GM21447 (cell line): ENCODE results near the gene PPP2R3A.

ENCODE experiments used
- ATAC-seq: cut with Tn5 transposase; IDR thresholded peaks from one replicate; pipeline ENCODE4 v1.9.1; 2021; ENCODE audit not compliant: unreplicated experiment

The PPP2R3A gene

DNA sequence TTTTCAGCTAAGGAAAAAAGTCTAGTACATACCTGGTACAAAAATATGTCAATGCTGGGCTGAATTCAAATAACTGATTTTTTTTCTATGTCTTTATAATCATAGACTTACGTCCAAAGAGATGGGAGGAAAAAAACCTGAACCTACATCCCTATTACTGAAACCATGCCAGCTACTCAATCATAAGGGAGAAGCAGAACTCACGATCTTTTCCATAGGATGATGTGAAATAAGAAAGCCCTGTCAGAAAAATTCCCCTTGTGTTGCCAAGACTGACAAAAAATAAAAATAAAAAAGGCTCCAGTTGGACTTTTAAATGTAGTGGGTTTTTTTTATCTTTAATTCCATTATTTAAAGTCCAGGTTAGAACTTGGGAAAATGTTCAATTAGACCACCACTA is 227.3 kb downstream of the PPP2R3A start:
- no peak for ATAC-seq

DNA sequence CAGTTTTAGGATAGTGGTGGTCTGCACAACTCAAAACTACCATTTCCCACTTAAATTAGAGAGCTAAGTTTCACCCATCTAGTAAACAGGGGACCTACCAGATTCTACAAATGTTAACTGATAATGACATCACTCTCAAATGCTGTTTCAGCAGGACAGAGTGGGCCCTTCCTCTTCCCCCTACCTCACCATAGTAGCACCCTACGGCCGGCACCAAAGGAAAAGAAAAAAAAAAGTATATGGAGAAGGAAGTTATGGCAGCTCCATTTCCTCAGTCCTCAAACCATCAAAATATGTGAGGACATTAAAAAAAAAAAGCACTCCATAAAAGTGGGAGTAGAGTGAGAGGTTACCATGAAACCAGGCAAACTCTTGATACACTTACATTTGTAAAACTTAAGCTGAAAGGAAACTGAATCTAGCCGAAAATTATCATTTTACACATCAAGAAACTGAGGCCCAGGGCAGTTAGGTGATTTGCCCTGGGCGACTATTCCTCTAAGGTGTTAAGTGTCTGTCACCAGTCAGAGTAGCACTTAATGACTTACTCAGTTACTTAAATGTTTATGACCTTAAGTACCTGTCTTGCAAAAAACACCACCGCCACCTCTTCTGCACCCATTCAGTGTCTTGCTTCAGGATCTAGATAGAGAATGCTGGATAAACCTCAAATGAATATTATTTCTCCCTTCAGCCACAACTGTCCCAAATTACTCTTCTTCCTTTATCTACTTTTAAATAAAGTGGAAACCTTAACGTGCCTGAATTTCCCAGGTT is 227.9 kb downstream of the PPP2R3A start:
- ATAC-seq: no peak

GRCh38 chr3:136194409-136195257 is 229.1 kb downstream of the PPP2R3A start:
- no peak for ATAC-seq

GRCh38 chr3:136195258-136196063 is 229.9 kb downstream of the PPP2R3A start:
- peak; percentile 34 for ATAC-seq

- ATAC-seq: no peak
These were observed 230.5 kb downstream of the PPP2R3A start, which contains the start of gene MSL2 for GRCh38 chr3:136196064-136196400. Gene MSL2, minus strand, starts transcription at chr3:136196335. Its CDS starts 1,222 bp downstream, at chr3:136195113.

DNA sequence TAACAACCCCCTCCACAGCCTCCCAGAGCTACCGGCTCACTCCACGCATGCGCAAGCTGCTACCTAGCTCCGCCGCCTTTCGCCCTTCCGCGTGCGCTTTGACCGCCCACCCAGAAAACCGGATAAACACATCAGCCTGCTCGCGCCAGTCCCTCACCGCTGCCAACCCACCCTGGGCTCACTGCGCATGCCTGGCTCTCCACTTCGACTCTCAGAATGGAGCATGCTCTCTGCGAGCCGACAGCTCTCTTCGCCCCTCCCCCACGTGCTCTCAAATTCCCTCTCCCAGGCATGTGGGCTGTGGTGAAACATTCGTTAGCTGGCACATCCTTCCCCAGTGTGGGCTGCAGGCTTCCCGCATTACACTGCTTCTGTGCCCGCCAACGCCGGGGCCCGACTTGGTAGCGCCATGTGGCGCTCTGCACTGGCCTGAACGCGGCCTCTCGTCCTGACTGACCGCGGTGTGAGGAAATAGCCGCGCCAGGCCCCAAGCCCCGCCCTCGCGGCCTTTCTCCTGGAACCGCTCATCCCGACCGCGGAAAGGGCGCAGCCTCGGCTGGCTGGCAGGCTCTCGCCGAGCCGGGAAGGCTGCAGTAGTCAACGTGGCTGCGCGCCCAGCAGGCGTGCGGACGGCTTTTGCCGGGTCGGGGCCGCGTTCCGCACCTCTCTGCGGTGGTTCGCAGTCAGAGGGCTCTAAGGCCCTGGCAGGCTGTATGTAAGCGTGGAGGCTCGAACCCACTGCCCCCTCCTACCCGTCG is 231.1 kb downstream of the PPP2R3A start:
- ATAC-seq: peak; percentile 60

GRCh38 chr3:136197159-136197793 is 231.7 kb downstream of the PPP2R3A start:
- no peak for ATAC-seq
